HUES64 (cell line): ENCODE results near the gene UST.
A peak's percentile ranks its signal among the peaks of the same experiment; 100 is the strongest.

Experiments used
- H3K27ac ChIP-seq: 2 replicates; pipeline ENCODE4 v1.7.0; 2013; ENCODE audit warnings: low read depth, low read length, inconsistent platforms
- H3K27me3 ChIP-seq: 2 replicates; pipeline ENCODE4 v1.6.1; 2013; ENCODE audit warnings: mild to moderate bottlenecking, low read length; ENCODE audit not compliant: insufficient read depth
- H3K36me3 ChIP-seq: 2 replicates; pipeline ENCODE4 v1.6.1; 2013; ENCODE audit warnings: mild to moderate bottlenecking, low read length; ENCODE audit not compliant: insufficient read depth
- H3K4me1 ChIP-seq: 2 replicates; pipeline ENCODE4 v1.6.1; 2013; ENCODE audit warnings: mild to moderate bottlenecking, low read length, moderate library complexity; ENCODE audit not compliant: insufficient read depth
- H3K4me3 ChIP-seq: 2 replicates; pipeline ENCODE4 v1.5.1; 2013; ENCODE audit warnings: mild to moderate bottlenecking, low read length, moderate library complexity
- H3K9ac ChIP-seq: 2 replicates; pipeline ENCODE4 v1.6.1; 2013; ENCODE audit warnings: mild to moderate bottlenecking, low read depth, low read length
- H3K9me3 ChIP-seq: 2 replicates; pipeline ENCODE4 v1.6.1; 2013; ENCODE audit warnings: low read depth, low read length; ENCODE audit not compliant: insufficient read depth
- WGBS: fragments of 150-250, 120-280 bp; methylation state at CpG from one replicate; pipeline ENCODE4 v1.1.7; 2013; ENCODE audit warnings: missing lambda C conversion rate; 5-methylcytosine and 5-hydroxymethylcytosine counted together

Gene UST

GRCh38 chr6:148981515-148981914 lies 234.7 kb downstream of the UST start:
- Histone ChIP-seq H3K9ac (no peak overlapping the region), H3K27ac (no peak overlapping the region), H3K4me1 (peaks cover 10% of the 10 kb centered on the region), H3K9me3 (no peaks in the 10 kb centered on the region), H3K27me3 (no peaks in the 10 kb centered on the region), H3K4me3 (no peak overlapping the region), H3K36me3 (0 out of 2 replicates have a peak, but pooled peaks cover 6% of the 10 kb centered on the region)
- 88% methylated on average over 3 of the region's 3 CpGs for WGBS

- H3K4me1 ChIP-seq = peaks cover 10% of the 10 kb centered on the region
- H3K27ac ChIP-seq = no peak overlapping the region
- H3K9ac ChIP-seq = no peak overlapping the region
- H3K27me3 ChIP-seq = no peaks in the 10 kb centered on the region
- H3K9me3 ChIP-seq = no peaks in the 10 kb centered on the region
- H3K4me3 ChIP-seq = no peak overlapping the region
- H3K36me3 ChIP-seq = peaks cover 14% of the 10 kb centered on the region; the same call in 1 of the 2 replicates
- WGBS = 91% methylated on average over 9 of the region's 9 CpGs
Measured at GRCh38 chr6:148983101-148983761, 236.4 kb downstream of the UST start.

GRCh38 chr6:148983966-148984365 lies 237.1 kb downstream of the UST start:
- H3K36me3 ChIP-seq = peaks cover 14% of the 10 kb centered on the region; the same call in 1 of the 2 replicates
- peaks cover 18% of the 10 kb centered on the region for H3K4me1 ChIP-seq
- H3K27ac ChIP-seq = no peak overlapping the region
- H3K9me3 ChIP-seq = no peaks in the 10 kb centered on the region
- no peaks in the 10 kb centered on the region for H3K27me3 ChIP-seq
- no peak overlapping the region for H3K4me3 ChIP-seq
- 100% methylated on average over 1 of the region's 2 CpGs for WGBS
- H3K9ac ChIP-seq = no peak overlapping the region

GRCh38 chr6:148984531-148985056 lies 237.8 kb downstream of the UST start:
- no peaks in the 10 kb centered on the region for H3K27me3 ChIP-seq
- H3K36me3 ChIP-seq = peaks cover 14% of the 10 kb centered on the region; the same call in 1 of the 2 replicates
- H3K27ac ChIP-seq = no peak overlapping the region
- H3K4me1 ChIP-seq = peaks cover 24% of the 10 kb centered on the region
- H3K4me3 ChIP-seq = no peak overlapping the region
- no peak overlapping the region for H3K9ac ChIP-seq
- WGBS = 91% methylated on average over 4 of the region's 4 CpGs
- no peaks in the 10 kb centered on the region for H3K9me3 ChIP-seq

GRCh38 chr6:148985499-148985898 lies 238.7 kb downstream of the UST start:
- H3K27me3 ChIP-seq = no peaks in the 10 kb centered on the region
- WGBS = 100% methylated on average over 4 of the region's 4 CpGs
- no peak overlapping the region for H3K9ac ChIP-seq
- no peaks in the 10 kb centered on the region for H3K9me3 ChIP-seq
- no peak overlapping the region for H3K27ac ChIP-seq
- no peak overlapping the region for H3K4me3 ChIP-seq
- H3K4me1 ChIP-seq = peaks cover 24% of the 10 kb centered on the region
- peaks cover 14% of the 10 kb centered on the region; the same call in 1 of the 2 replicates for H3K36me3 ChIP-seq

- H3K36me3 ChIP-seq = peaks cover 8% of the 10 kb centered on the region; the same call in 1 of the 2 replicates
- peaks cover 27% of the 10 kb centered on the region for H3K4me1 ChIP-seq
- 95% methylated on average over 3 of the region's 3 CpGs for WGBS
- no peak overlapping the region for H3K27ac ChIP-seq
- H3K9me3 ChIP-seq = no peaks in the 10 kb centered on the region
- H3K9ac ChIP-seq = no peak overlapping the region
- no peaks in the 10 kb centered on the region for H3K27me3 ChIP-seq
- no peak overlapping the region for H3K4me3 ChIP-seq
Measured at GRCh38 chr6:148986608-148987007, 239.8 kb downstream of the UST start.

GRCh38 chr6:148987982-148988381 lies 241.2 kb downstream of the UST start:
- no peak overlapping the region for H3K27ac ChIP-seq
- H3K4me3 ChIP-seq = no peak overlapping the region
- no peaks in the 10 kb centered on the region for H3K27me3 ChIP-seq
- H3K4me1 ChIP-seq = peaks cover 27% of the 10 kb centered on the region
- no peaks in the 10 kb centered on the region for H3K9me3 ChIP-seq
- no peak overlapping the region for H3K9ac ChIP-seq
- peaks cover 12% of the 10 kb centered on the region for H3K36me3 ChIP-seq
- 90% methylated on average over 3 of the region's 3 CpGs for WGBS

GRCh38 chr6:148989585-148989984 lies 242.8 kb downstream of the UST start:
- Histone ChIP-seq H3K27me3 (no peaks in the 10 kb centered on the region), H3K9ac (no peak overlapping the region), H3K9me3 (no peaks in the 10 kb centered on the region), H3K4me1 (peaks cover 27% of the 10 kb centered on the region), H3K4me3 (no peak overlapping the region), H3K27ac (peak overlapping the region; percentile 65), H3K36me3 (peaks cover 19% of the 10 kb centered on the region)
- 20% methylated on average over 1 of the region's 1 CpG for WGBS

- H3K27ac ChIP-seq = no peak overlapping the region
- H3K4me1 ChIP-seq = peaks cover 27% of the 10 kb centered on the region
- 86% methylated on average over 6 of the region's 6 CpGs for WGBS
- H3K36me3 ChIP-seq = peaks cover 25% of the 10 kb centered on the region
- no peak overlapping the region for H3K4me3 ChIP-seq
- no peaks in the 10 kb centered on the region for H3K27me3 ChIP-seq
- no peak overlapping the region for H3K9ac ChIP-seq
- H3K9me3 ChIP-seq = no peaks in the 10 kb centered on the region
Measured at GRCh38 chr6:148990403-148990802, 243.6 kb downstream of the UST start.

GRCh38 chr6:148996815-148997214 lies 250.0 kb downstream of the UST start:
- H3K36me3 ChIP-seq = peaks cover 36% of the 10 kb centered on the region
- H3K9ac ChIP-seq = no peak overlapping the region
- H3K9me3 ChIP-seq = peaks cover 11% of the 10 kb centered on the region
- H3K4me3 ChIP-seq = no peak overlapping the region
- no CpG with 5 or more reads among the region's 1 CpG for WGBS
- no peaks in the 10 kb centered on the region for H3K4me1 ChIP-seq
- H3K27ac ChIP-seq = no peak overlapping the region
- H3K27me3 ChIP-seq = no peaks in the 10 kb centered on the region

- H3K9ac ChIP-seq = no peak overlapping the region
- WGBS = 89% methylated on average over 3 of the region's 3 CpGs
- H3K36me3 ChIP-seq = peaks cover 33% of the 10 kb centered on the region
- H3K4me1 ChIP-seq = no peaks in the 10 kb centered on the region
- H3K9me3 ChIP-seq = peaks cover 12% of the 10 kb centered on the region
- H3K27ac ChIP-seq = no peak overlapping the region
- H3K27me3 ChIP-seq = no peaks in the 10 kb centered on the region
- no peak overlapping the region for H3K4me3 ChIP-seq
Measured at GRCh38 chr6:148997865-148998264, 251.0 kb downstream of the UST start.
